SU-DHL-6 (cell line): ENCODE results near the gene TBRG4.

Source experiments
- H2AFZ ChIP-seq: fragments of 200-600 bp; sonication (generic); 2 replicates; pipeline ENCODE4 v1.6.1; 2014; ENCODE audit warnings: low read depth, mild to moderate bottlenecking, moderate library complexity, mixed read lengths, antibody characterized with exemption, low read length; ENCODE audit not compliant: severe bottlenecking
- H3F3A ChIP-seq: fragments of 200-600 bp; shearing (Covaris generic); 2 replicates; pipeline ENCODE4 v1.6.0; 2016; ENCODE audit warnings: antibody characterized with exemption, mild to moderate bottlenecking; ENCODE audit not compliant: insufficient read depth
- H3K27ac ChIP-seq: fragments of 200-600 bp; sonication (generic); 2 replicates; pipeline ENCODE4 v1.5.1; 2016; ENCODE audit warnings: low read depth, mild to moderate bottlenecking, low read length, moderate library complexity, mixed read lengths
- H3K27me3 ChIP-seq: fragments of 200-600 bp; sonication (generic), shearing (Covaris generic); 2 replicates; pipeline ENCODE4 v1.6.0; 2014; ENCODE audit warnings: mild to moderate bottlenecking, low read length
- H3K36me3 ChIP-seq: fragments of 200-600 bp; sonication (generic); 2 replicates; pipeline ENCODE4 v1.6.1; 2014; ENCODE audit warnings: mild to moderate bottlenecking, low read length, mixed read lengths
- H3K4me2 ChIP-seq: fragments of 300-600, 200-600 bp; shearing (Covaris generic), sonication (generic); 2 replicates; pipeline ENCODE4 v1.6.0; 2014; ENCODE audit warnings: low read length, low read depth, mild to moderate bottlenecking; ENCODE audit not compliant: poor library complexity, severe bottlenecking
- H3K4me3 ChIP-seq: fragments of 200-600 bp; sonication (generic); 2 replicates; pipeline ENCODE4 v1.5.1; 2014; ENCODE audit warnings: antibody characterized with exemption, low read length, mild to moderate bottlenecking, mixed read lengths; ENCODE audit not compliant: insufficient read depth, poor library complexity, severe bottlenecking
- H3K79me2 ChIP-seq: fragments of 200-600 bp; sonication (generic); 2 replicates; pipeline ENCODE4 v1.6.1; 2014; ENCODE audit warnings: mild to moderate bottlenecking, low read length, moderate library complexity; ENCODE audit not compliant: insufficient read depth
- H3K9ac ChIP-seq: fragments of 200-600 bp; sonication (generic); 2 replicates; pipeline ENCODE4 v1.7.0; 2014; ENCODE audit warnings: mild to moderate bottlenecking, low read length
- H3K9me2 ChIP-seq: fragments of 200-600 bp; sonication (generic); replicated peaks from 2 replicates; pipeline ENCODE4 v1.6.1; 2014; ENCODE audit warnings: low read length; ENCODE audit not compliant: insufficient read depth
- H3K9me3 ChIP-seq: fragments of 200-600 bp; sonication (generic); 2 replicates; pipeline ENCODE4 v1.6.1; 2014; ENCODE audit warnings: low read length, mixed read lengths; ENCODE audit not compliant: insufficient read depth
- H4K20me1 ChIP-seq: fragments of 200-600 bp; sonication (generic); 2 replicates; pipeline ENCODE4 v1.6.1; 2014; ENCODE audit warnings: low read depth, mild to moderate bottlenecking, antibody characterized with exemption, low read length, moderate library complexity, mixed read lengths
- EZH2phosphoT487 ChIP-seq: fragments of 200-600 bp; sonication (generic), shearing (Covaris generic); conservative IDR thresholded peaks from 2 replicates; pipeline ENCODE4 v1.6.1; 2018; ENCODE audit warnings: mild to moderate bottlenecking, antibody characterized with exemption, low read length, moderate library complexity, mixed read lengths
- TF ChIP-seq, protein P1 (sequence below): fragments of 200-600 bp; sonication (generic); IDR thresholded peaks from one replicate; pipeline ENCODE4 v1.5.1; 2017; ENCODE audit warnings: antibody characterized with exemption, mild to moderate bottlenecking, low read length, moderate library complexity; ENCODE audit not compliant: insufficient read depth, poor library complexity, severe bottlenecking

TBRG4 gene

DNA sequence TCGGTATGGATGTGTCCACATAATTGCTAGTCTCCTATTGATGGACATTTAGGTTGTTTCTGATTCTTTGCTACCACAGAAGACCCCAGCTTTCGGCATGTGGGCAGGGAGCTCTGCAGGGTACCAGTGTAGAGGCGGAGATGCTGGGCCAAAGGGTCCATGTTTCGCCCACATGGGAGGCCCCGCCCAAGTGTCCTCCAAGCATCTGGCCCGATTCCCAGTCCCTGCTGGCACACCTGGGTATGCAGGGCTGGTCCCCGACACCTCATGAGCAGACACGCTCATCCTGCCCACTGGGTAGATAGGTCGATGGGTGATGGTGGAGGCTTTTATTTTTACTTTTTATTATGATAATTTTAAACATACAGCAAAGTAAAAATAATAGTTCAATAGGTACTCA, 19.4 kb upstream of the TBRG4 start:
- H2AFZ ChIP-seq: no peak overlapping the region
- H3F3A ChIP-seq: no peaks in the 10 kb centered on the region
- no peak overlapping the region for H3K4me2 ChIP-seq
- no peak for TF ChIP-seq EZH2phosphoT487
- TF ChIP-seq, protein P1, sequence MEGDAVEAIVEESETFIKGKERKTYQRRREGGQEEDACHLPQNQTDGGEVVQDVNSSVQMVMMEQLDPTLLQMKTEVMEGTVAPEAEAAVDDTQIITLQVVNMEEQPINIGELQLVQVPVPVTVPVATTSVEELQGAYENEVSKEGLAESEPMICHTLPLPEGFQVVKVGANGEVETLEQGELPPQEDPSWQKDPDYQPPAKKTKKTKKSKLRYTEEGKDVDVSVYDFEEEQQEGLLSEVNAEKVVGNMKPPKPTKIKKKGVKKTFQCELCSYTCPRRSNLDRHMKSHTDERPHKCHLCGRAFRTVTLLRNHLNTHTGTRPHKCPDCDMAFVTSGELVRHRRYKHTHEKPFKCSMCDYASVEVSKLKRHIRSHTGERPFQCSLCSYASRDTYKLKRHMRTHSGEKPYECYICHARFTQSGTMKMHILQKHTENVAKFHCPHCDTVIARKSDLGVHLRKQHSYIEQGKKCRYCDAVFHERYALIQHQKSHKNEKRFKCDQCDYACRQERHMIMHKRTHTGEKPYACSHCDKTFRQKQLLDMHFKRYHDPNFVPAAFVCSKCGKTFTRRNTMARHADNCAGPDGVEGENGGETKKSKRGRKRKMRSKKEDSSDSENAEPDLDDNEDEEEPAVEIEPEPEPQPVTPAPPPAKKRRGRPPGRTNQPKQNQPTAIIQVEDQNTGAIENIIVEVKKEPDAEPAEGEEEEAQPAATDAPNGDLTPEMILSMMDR: no peak
- no peaks in the 10 kb centered on the region for H3K9me2 ChIP-seq
- H4K20me1 ChIP-seq: no peaks in the 10 kb centered on the region
- no peak overlapping the region for H3K9ac ChIP-seq
- H3K27ac ChIP-seq: no peak overlapping the region
- H3K79me2 ChIP-seq: no peaks in the 10 kb centered on the region
- no peaks in the 10 kb centered on the region for H3K27me3 ChIP-seq
- no peaks in the 10 kb centered on the region for H3K36me3 ChIP-seq
- H3K4me3 ChIP-seq: no peak overlapping the region
- H3K9me3 ChIP-seq: no peaks in the 10 kb centered on the region

DNA sequence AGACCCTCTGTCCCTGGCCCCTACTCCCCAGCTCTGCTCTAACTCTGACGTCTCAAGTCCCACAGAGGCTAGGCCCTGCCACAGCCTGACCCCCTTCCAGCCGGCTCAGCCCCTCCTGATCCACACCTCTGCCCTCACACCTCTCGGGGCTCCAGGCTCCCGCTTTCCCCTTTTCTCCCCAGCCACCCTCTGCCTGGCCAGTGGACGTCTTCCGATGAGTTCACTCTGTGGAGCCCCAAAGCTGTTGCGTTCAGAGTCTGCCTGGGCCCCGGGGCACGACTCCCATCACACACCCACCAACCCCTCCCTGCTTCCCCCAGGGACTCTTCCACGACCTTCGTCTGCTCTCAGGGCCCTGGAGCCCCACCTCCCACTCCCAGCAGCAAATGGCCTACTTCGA, 18.4 kb upstream of the TBRG4 start:
- no peaks in the 10 kb centered on the region for H3K9me3 ChIP-seq
- no peak overlapping the region for H3K4me3 ChIP-seq
- no peak overlapping the region for H2AFZ ChIP-seq
- H4K20me1 ChIP-seq: no peaks in the 10 kb centered on the region
- no peaks in the 10 kb centered on the region for H3K9me2 ChIP-seq
- TF ChIP-seq, protein P1: no peak
- no peak for TF ChIP-seq EZH2phosphoT487
- no peaks in the 10 kb centered on the region for H3K79me2 ChIP-seq
- H3K9ac ChIP-seq: no peak overlapping the region
- no peaks in the 10 kb centered on the region for H3K36me3 ChIP-seq
- no peak overlapping the region for H3K4me2 ChIP-seq
- no peaks in the 10 kb centered on the region for H3K27me3 ChIP-seq
- no peak overlapping the region for H3K27ac ChIP-seq
- no peaks in the 10 kb centered on the region for H3F3A ChIP-seq

DNA sequence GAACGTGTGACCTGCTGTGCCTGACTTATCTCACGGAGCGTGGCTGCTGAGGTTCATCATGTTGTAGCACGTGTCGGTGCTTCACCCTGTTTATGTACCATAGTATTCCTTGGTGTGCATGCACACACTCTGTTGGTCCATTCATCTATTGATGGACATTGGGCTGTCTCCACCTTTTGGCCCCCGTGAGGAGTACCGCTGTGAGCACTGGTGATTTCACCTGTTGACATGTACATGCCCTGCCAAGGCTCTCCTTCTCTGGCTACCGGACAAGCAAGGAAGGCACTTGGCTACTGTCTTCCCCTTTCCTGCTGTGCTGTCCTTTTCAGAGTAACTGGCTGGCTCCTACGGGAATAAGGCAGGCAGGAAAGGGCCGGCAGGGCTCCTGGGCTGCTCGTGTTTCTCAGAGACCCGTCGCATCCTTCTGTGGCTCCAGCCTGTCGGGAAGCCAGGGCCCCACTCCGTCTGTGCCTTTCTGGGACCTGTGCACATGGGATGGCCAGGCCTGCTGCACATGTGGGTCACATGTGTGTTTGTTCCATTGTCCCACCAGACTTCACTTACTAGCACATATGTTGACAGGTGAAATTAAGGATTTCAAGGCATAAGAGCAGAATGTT, 17.8 kb upstream of the TBRG4 start:
- Histone ChIP-seq H3K79me2 (no peaks in the 10 kb centered on the region), H3K27me3 (no peaks in the 10 kb centered on the region), H2AFZ (no peak overlapping the region), H3K9me2 (no peaks in the 10 kb centered on the region), H3K9me3 (no peaks in the 10 kb centered on the region), H3K9ac (no peak overlapping the region), H3K27ac (no peak overlapping the region), H3K4me3 (no peak overlapping the region), H3K36me3 (no peaks in the 10 kb centered on the region), H3F3A (no peaks in the 10 kb centered on the region), H4K20me1 (no peaks in the 10 kb centered on the region), H3K4me2 (no peak overlapping the region)
- TF ChIP-seq EZH2phosphoT487: no peak
- TF ChIP-seq, protein P1: no peak
